GM19035 (cell line): ENCODE results near the gene CCDC138.

ENCODE experiments used
- ATAC-seq: cut with Tn5 transposase; IDR thresholded peaks from one replicate; pipeline ENCODE4 v1.9.1; 2021; ENCODE audit not compliant: unreplicated experiment

The CCDC138 gene

GRCh38 chr2:108825736-108826135, 39.2 kb downstream of the CCDC138 start:
- ATAC-seq: no peak

DNA sequence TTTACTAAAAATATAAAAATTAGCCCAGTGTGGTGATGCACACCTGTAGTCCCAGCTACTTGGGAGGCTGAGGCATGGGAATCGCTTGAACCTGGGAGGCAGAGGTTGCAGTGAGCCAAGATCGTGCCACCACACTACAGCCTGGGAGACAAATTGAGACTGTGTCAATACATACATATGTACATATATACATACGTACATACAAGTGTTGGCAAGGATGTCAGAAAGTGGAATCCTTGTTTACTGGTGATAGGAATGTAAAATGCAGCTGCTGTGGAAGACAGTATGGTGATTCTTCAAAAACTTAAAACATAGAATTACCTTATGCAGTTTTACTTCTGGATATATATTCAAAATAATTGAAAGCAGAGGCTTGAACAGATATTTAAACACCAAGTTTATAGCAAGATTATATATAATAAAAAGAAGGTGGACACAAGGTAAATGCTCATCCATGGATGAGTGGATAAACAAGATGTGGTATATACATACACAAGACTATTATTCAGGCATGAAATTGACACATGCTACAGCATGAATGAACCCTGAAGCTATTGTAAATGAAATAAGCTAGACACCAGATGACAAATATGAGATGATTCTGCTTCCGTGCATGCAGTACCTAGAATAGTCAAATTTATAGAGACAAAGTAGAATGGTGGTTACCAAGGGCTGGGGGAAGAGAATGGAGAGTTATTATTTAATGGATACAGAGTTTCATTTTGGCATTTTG, 43.2 kb downstream of the CCDC138 start:
- ATAC-seq: no peak

- no peak for ATAC-seq
Measured at GRCh38 chr2:108833219-108833618, 46.6 kb downstream of the CCDC138 start.

DNA sequence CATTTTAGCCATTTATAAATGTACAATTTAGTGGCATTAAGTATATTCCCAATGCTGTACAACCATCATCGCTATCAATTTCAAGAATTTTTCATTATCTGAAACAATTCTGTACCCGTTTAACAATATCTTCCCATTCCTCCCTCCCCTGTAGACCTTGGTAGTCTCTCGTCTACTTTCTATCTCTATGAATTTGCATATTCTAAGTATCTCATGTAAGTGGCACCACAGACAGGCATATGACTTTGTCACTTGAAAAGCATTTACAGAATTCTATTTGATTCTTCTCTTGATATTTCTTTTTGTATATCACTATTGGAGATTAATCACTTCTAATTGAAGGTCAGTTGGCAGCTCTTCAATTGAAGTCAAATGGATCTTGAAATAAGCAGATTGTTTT, 48.0 kb downstream of the CCDC138 start:
- no peak for ATAC-seq

GRCh38 chr2:108835040-108835439, 48.5 kb downstream of the CCDC138 start:
- ATAC-seq: no peak

DNA sequence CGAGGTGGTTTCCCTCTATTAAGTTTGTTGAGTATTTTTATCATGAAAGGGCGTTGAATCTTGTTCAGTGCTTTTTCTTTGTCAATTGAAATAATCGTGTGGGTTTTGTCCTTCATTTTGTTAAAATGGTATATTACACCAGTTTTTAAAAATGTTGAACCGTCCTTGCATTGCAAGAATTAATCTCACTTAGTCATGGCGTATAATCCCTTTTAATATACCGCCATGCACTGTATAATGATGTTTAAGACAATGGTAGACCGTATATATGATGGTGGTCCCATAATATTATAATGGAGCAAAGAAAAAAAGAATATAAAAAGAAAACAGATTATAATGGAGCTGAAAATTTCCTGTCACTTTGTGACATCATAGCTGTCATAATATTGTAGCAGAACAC, 50.6 kb downstream of the CCDC138 start:
- no peak for ATAC-seq

DNA sequence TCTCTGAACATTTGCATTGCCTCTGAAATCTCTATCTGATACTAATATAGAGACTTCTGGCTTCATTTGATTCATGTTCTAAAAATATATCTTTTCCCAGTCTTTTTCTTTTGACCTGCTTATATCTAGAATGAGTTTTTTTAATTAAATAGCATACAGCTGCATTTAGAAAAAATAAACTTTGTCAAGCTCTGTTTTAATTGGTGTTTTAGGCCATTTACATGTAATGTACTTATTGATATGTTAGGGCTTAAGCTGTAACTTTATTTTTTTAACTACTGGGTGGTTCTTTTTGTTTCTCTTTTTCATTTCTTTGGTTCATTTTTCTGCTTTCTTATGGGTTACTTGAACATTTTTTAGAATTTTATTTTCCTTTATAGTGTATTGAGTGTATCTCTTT, 54.9 kb downstream of the CCDC138 start:
- ATAC-seq: no peak

DNA sequence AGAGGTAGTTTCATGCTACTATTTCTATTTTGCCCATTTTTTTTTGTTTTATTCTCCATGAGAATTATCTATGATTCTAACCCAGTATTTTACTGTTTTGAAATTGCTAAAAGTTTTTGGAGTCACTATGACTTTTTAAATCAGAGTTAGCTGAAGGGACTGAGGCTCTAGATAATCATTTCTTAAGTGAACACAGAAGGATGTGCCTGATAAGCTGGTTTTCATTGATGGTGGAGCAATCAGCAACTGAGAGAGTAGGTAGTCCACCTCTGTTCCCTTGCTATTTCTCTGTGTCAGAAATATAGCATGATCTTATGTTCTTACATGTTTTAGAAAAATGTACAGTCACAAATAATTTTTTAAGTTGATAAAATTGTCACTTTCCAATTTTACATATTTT, 59.4 kb downstream of the CCDC138 start:
- ATAC-seq: no peak

- ATAC-seq: no peak
Measured at GRCh38 chr2:108847000-108847399, 60.4 kb downstream of the CCDC138 start.

- no peak for ATAC-seq
Measured at GRCh38 chr2:108852375-108852774, 65.8 kb downstream of the CCDC138 start.

GRCh38 chr2:108853421-108853820, 66.8 kb downstream of the CCDC138 start:
- ATAC-seq: no peak

GRCh38 chr2:108854484-108854883, 67.9 kb downstream of the CCDC138 start:
- ATAC-seq: no peak

DNA sequence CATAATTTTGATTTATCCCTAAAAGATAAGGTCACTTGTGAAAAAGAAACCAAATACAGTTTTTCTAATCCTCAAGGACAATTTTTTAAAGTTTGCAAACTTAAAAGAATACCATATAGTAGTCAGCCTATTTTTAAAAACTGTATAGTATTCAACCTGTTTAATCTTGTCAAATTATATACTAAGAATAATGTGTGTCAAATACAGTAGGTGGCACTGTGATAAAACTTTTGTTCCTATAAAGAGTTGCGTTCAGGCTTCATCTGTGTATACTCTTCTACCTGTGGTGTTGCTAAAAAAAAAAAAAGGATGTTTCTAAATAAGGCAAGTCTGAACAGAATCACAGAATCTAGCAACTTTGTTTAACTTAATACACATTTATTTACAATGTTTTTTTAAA, 68.6 kb downstream of the CCDC138 start:
- ATAC-seq: no peak

- no peak for ATAC-seq
Measured at GRCh38 chr2:108858894-108859293, 72.3 kb downstream of the CCDC138 start.

DNA sequence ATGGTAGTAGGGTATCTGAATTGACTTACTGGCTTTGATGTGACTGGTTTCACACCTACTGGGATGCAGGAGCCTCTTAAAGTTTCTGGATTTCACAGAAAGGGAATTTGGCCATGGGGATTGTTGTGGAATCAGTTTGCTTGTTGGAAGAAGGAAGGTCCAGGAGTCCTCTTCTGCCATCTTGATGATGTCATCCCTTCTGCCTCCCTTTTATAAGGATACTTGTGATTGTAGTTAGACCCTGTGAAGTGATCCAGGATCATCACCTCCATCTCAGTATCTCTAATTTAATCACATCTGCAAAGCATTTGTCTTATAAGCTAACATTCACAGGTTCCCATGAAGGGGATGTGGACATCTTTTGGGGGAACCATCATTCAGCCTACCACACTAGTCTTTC, 79.5 kb downstream of the CCDC138 start:
- ATAC-seq: no peak

- no peak for ATAC-seq
Measured at GRCh38 chr2:108868911-108869310, 82.3 kb downstream of the CCDC138 start.

DNA sequence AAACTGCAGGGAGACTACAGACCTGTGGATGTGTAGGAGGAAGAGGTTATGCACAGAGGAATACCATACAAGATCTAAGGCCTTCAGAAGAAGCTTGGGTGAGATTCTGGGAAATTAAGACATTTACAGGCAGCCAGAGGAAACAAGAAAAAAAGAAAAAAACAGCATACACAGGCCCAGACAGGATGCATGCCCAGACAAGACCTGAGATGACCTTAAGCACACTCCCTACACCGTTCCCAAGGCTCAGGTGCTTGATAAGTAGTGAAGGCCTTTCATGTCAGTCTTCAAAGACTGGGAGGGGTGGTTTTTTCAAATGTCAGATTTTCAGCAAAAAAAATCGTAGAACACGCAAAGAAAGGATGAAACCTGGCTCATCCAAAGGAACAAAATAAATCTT, 83.0 kb downstream of the CCDC138 start:
- ATAC-seq: no peak

DNA sequence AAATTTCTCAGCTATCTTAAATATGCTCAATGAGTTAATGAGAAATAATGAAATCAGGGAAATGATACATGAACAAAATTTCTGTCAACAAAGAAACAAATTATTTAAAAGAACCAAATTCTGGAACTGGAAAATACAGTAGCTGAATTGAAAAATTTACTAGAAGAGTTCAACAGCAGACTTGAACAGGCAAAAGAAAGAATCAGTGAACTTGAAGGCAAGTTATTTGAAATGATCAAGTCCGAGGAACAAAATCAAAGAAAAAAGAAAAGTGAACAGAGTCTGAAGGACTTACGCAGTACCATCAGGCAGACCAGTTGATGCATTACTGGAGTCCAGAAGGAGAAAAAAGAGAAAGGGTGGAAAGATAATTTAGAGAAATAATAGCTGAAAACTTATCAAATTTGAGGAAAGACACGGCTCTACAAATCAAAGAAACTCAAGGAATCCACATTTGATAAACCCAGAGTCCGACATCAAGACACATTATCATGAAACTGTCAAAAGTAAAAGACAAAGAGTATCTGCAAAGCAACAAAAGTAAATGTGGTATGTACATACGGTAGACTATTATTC, 83.6 kb downstream of the CCDC138 start:
- no peak for ATAC-seq

- ATAC-seq: no peak
Measured at GRCh38 chr2:108877506-108877905, 90.9 kb downstream of the CCDC138 start.

GRCh38 chr2:108878276-108878675, 91.7 kb downstream of the CCDC138 start:
- no peak for ATAC-seq

GRCh38 chr2:108884619-108885018, 98.0 kb downstream of the CCDC138 start:
- no peak for ATAC-seq

GRCh38 chr2:108889907-108890306, 103.3 kb downstream of the CCDC138 start:
- no peak for ATAC-seq

DNA sequence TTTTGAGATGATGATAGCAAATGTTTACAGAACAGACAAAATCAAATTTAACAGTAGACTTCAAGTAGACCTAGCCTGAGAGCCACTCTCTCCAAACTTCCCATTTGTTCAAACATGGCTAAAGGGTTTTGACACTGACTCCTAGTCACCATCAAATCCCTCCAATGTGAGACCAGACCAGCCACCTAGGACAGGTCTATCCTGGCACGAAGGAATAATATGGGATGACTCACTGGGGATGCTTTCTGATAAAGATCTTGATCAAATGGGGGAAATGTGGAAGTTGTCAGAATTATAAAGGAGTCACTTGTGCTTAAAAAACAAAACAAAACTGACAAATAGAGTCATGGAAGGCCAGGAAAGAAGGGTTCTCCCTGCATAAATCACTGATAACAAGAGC, 106.7 kb downstream of the CCDC138 start:
- ATAC-seq: no peak
